H9 (cell line): ENCODE data around the gene CDYL. TPM values are rescaled to one million over a fixed set of nuclear protein-coding genes. Genes with fewer than 3 reads are reported as not detected.

Experiments
- DNase-seq: peaks from one replicate; pipeline ENCODE4 v3.0.0-alpha.2; 2017
- H2AFZ ChIP-seq: one replicate; pipeline ENCODE4 v1.6.1; 2013; ENCODE audit warnings: mild to moderate bottlenecking, low read length, control low read depth, moderate library complexity
- H2AK5ac ChIP-seq: 2 replicates; pipeline ENCODE4 v1.6.1; 2013; ENCODE audit warnings: low read length, control low read depth, mixed read lengths; ENCODE audit not compliant: insufficient read length
- H2BK120ac ChIP-seq: one replicate; pipeline ENCODE4 v1.6.1; 2013; ENCODE audit warnings: low read depth, mild to moderate bottlenecking, low read length, control low read depth, inconsistent platforms; ENCODE audit not compliant: poor library complexity, severe bottlenecking
- H2BK12ac ChIP-seq: 2 replicates; pipeline ENCODE4 v1.6.1; 2013; ENCODE audit warnings: low read length, control low read depth, mixed read lengths, low read depth; ENCODE audit not compliant: insufficient read length
- H2BK15ac ChIP-seq: 2 replicates; pipeline ENCODE4 v1.6.1; 2013; ENCODE audit warnings: low read depth, low read length, control low read depth
- H2BK20ac ChIP-seq: one replicate; pipeline ENCODE4 v1.6.1; 2013; ENCODE audit warnings: low read depth, mild to moderate bottlenecking, low read length, control low read depth, inconsistent platforms; ENCODE audit not compliant: poor library complexity, severe bottlenecking
- H2BK5ac ChIP-seq: 2 replicates; pipeline ENCODE4 v1.6.1; 2013; ENCODE audit warnings: low read length, control low read depth, mixed read lengths; ENCODE audit not compliant: insufficient read length
- H3K14ac ChIP-seq: 2 replicates; pipeline ENCODE4 v1.6.1; 2013; ENCODE audit warnings: low read length, control low read depth; ENCODE audit not compliant: insufficient read depth
- H3K18ac ChIP-seq: 2 replicates; pipeline ENCODE4 v1.6.1; 2013; ENCODE audit warnings: low read depth, mild to moderate bottlenecking, mixed read lengths, low read length, control low read depth; ENCODE audit not compliant: insufficient read length
- H3K23ac ChIP-seq: 2 replicates; pipeline ENCODE4 v1.6.1; 2013; ENCODE audit warnings: low read length, control low read depth, mixed read lengths, low read depth; ENCODE audit not compliant: insufficient read length
- H3K23me2 ChIP-seq: 2 replicates; pipeline ENCODE4 v1.6.1; 2013; ENCODE audit warnings: low read depth, mild to moderate bottlenecking, mixed read lengths, low read length, control low read depth; ENCODE audit not compliant: insufficient read length, poor library complexity, severe bottlenecking
- H3K27ac ChIP-seq: 2 replicates; pipeline ENCODE4 v1.5.1; 2013; ENCODE audit warnings: low read length, control low read depth, mixed read lengths, low read depth; ENCODE audit not compliant: insufficient read length
- H3K27me3 ChIP-seq: 2 replicates; pipeline ENCODE4 v1.6.1; 2013; ENCODE audit warnings: low read length, control low read depth, inconsistent platforms; ENCODE audit not compliant: insufficient read depth
- H3K4ac ChIP-seq: 2 replicates; pipeline ENCODE4 v1.6.1; 2013; ENCODE audit warnings: low read depth, mild to moderate bottlenecking, control low read depth, inconsistent platforms, low read length, moderate library complexity
- H3K4me1 ChIP-seq: 2 replicates; pipeline ENCODE4 v1.6.1; 2013; ENCODE audit warnings: low read length, control low read depth, inconsistent platforms; ENCODE audit not compliant: insufficient read depth
- H3K4me2 ChIP-seq: 2 replicates; pipeline ENCODE4 v1.6.1; 2013; ENCODE audit warnings: low read length, control low read depth, mixed read lengths; ENCODE audit not compliant: insufficient read length, insufficient read depth
- H3K56ac ChIP-seq: 2 replicates; pipeline ENCODE4 v1.6.1; 2013; ENCODE audit warnings: low read depth, mild to moderate bottlenecking, mixed read lengths, low read length, control low read depth; ENCODE audit not compliant: insufficient read length
- H3K79me1 ChIP-seq: 2 replicates; pipeline ENCODE4 v1.6.1; 2013; ENCODE audit warnings: low read depth, mild to moderate bottlenecking, moderate library complexity, low read length, control low read depth, inconsistent platforms; ENCODE audit not compliant: insufficient read depth, poor library complexity, severe bottlenecking
- H3K79me2 ChIP-seq: 2 replicates; pipeline ENCODE4 v1.6.1; 2013; ENCODE audit warnings: low read length, control low read depth, inconsistent platforms; ENCODE audit not compliant: insufficient read depth
- H3K9ac ChIP-seq: 2 replicates; pipeline ENCODE4 v1.6.1; 2013; ENCODE audit warnings: low read length, control low read depth, mixed read lengths; ENCODE audit not compliant: insufficient read length; ENCODE audit errors: extremely low read depth
- H3K9me3 ChIP-seq: one replicate; pipeline ENCODE4 v1.6.1; 2013; ENCODE audit warnings: low read depth, low read length, inconsistent platforms; ENCODE audit not compliant: control insufficient read depth
- H3T11ph ChIP-seq: one replicate; pipeline ENCODE4 v1.6.1; 2013; ENCODE audit warnings: mild to moderate bottlenecking, low read length, control low read depth, inconsistent platforms
- H4K20me1 ChIP-seq: one replicate; pipeline ENCODE4 v1.6.1; 2013; ENCODE audit not compliant: control insufficient read depth, insufficient read length, insufficient read depth
- H4K5ac ChIP-seq: 2 replicates; pipeline ENCODE4 v1.6.1; 2013; ENCODE audit warnings: low read depth, mild to moderate bottlenecking, mixed read lengths, low read length, control low read depth; ENCODE audit not compliant: insufficient read length
- H4K8ac ChIP-seq: replicated peaks from 2 replicates; pipeline ENCODE4 v1.6.1; 2013; ENCODE audit warnings: low read length, control low read depth, mixed read lengths, low read depth; ENCODE audit not compliant: insufficient read length
- H4K91ac ChIP-seq: 2 replicates; pipeline ENCODE4 v1.6.1; 2013; ENCODE audit warnings: low read depth, mild to moderate bottlenecking, moderate library complexity, mixed read lengths, low read length, control low read depth; ENCODE audit not compliant: insufficient read length
- H3K27ac Mint-ChIP-seq, 3 experiments: 2 replicates in 2 of 3; 3 replicates in 1 of 3; pipeline ENCODE4 v1.8.0; 2020 to 2021; ENCODE audit warnings: mixed read lengths in 3 of 3, mild to moderate bottlenecking in 1 of 3, moderate library complexity in 1 of 3
- H3K27me3 Mint-ChIP-seq: 2 replicates; pipeline ENCODE4 v1.8.0; 2021; ENCODE audit warnings: low read depth, mild to moderate bottlenecking, moderate library complexity, mixed read lengths
- H3K36me3 Mint-ChIP-seq, 3 experiments: 2 replicates in 2 of 3; 3 replicates in 1 of 3; pipeline ENCODE4 v1.8.0; 2020 to 2021; ENCODE audit warnings: low read depth in 3 of 3, mixed read lengths in 3 of 3; ENCODE audit not compliant: insufficient read depth in 1 of 3
- H3K4me1 Mint-ChIP-seq, 2 experiments: 2 replicates each; pipeline ENCODE4 v1.8.0; 2020; ENCODE audit warnings: mixed read lengths in 2 of 2
- H3K4me3 Mint-ChIP-seq, 2 experiments: 2 replicates in 1 of 2; 3 replicates in 1 of 2; pipeline ENCODE4 v1.8.0; 2020 to 2021; ENCODE audit warnings: mild to moderate bottlenecking in 2 of 2, mixed read lengths in 2 of 2, moderate library complexity in 1 of 2
- H3K9me3 Mint-ChIP-seq, 2 experiments: 2 replicates in 1 of 2; 3 replicates in 1 of 2; pipeline ENCODE4 v1.8.0; 2020; ENCODE audit warnings: mild to moderate bottlenecking in 2 of 2, mixed read lengths in 2 of 2, moderate library complexity in 1 of 2
- WGBS: extraction: QIAGEN DNeasy Blood & Tissue Kit; methylation state at CpG from one replicate; pipeline ENCODE4 v1.1.7; 2013; ENCODE audit warnings: missing lambda C conversion rate, low lambda C conversion rate, mixed read lengths; ENCODE audit not compliant: insufficient read length; ENCODE audit errors: extremely low coverage; 5-methylcytosine and 5-hydroxymethylcytosine counted together
- total RNA-seq: library from RNA; stranded (reverse); gene quantifications from 2 replicates; pipeline ENCODE4 v1.2.1, GENCODE V29; 2021
- TF ChIP-seq, protein P1 (sequence below): fragments of 200-600 bp; sonication (generic); conservative IDR thresholded peaks from 3 replicates; pipeline ENCODE4 v1.8.0; 2021; ENCODE audit warnings: antibody characterized with exemption, mild to moderate bottlenecking

The CDYL gene
- total RNA-seq, 1 experiment from 2014 or later, result 95.0 TPM

- Histone ChIP-seq H3K27me3 (no peaks in the 10 kb centered on the region), H4K91ac (no peak overlapping the region), H3K23ac (no peak overlapping the region), H4K8ac (no peak overlapping the region), H3K27ac (no peak overlapping the region), H3K79me1 (peaks cover 9% of the 10 kb centered on the region), H3K56ac (no peak overlapping the region), H2AFZ (no peak overlapping the region), H2BK20ac (no peak overlapping the region), H4K20me1 (no peaks in the 10 kb centered on the region), H3K14ac (no peak overlapping the region), H3K23me2 (no peaks in the 10 kb centered on the region), H3K79me2 (peaks cover 45% of the 10 kb centered on the region; the same call in 1 of the 2 replicates), H2BK120ac (no peak overlapping the region), H4K5ac (no peak overlapping the region), H3K9me3 (no peaks in the 10 kb centered on the region), H3K4me2 (no peak overlapping the region), H3K18ac (no peak overlapping the region), H2BK5ac (no peak overlapping the region), H2AK5ac (no peak overlapping the region), H3T11ph (no peak overlapping the region), H3K4ac (no peak overlapping the region), H2BK15ac (no peak overlapping the region), H2BK12ac (no peak overlapping the region), H3K4me1 (no peaks in the 10 kb centered on the region; the same call in 1 of the 2 replicates), H3K9ac (no peak overlapping the region)
- peaks cover 19 to 35% of the 10 kb centered on the region in 2 experiments for H3K4me1 Mint-ChIP-seq
- DNase-seq, result no peak
- peaks cover 4 to 21% (median 12%) of the 10 kb centered on the region in 3 experiments for H3K36me3 Mint-ChIP-seq
- H3K27me3 Mint-ChIP-seq, result no peaks in the 10 kb centered on the region
- TF ChIP-seq, protein P1, sequence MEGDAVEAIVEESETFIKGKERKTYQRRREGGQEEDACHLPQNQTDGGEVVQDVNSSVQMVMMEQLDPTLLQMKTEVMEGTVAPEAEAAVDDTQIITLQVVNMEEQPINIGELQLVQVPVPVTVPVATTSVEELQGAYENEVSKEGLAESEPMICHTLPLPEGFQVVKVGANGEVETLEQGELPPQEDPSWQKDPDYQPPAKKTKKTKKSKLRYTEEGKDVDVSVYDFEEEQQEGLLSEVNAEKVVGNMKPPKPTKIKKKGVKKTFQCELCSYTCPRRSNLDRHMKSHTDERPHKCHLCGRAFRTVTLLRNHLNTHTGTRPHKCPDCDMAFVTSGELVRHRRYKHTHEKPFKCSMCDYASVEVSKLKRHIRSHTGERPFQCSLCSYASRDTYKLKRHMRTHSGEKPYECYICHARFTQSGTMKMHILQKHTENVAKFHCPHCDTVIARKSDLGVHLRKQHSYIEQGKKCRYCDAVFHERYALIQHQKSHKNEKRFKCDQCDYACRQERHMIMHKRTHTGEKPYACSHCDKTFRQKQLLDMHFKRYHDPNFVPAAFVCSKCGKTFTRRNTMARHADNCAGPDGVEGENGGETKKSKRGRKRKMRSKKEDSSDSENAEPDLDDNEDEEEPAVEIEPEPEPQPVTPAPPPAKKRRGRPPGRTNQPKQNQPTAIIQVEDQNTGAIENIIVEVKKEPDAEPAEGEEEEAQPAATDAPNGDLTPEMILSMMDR, result no peak
- WGBS, result no CpG with 5 or more reads among the region's 1 CpG
- H3K27ac Mint-ChIP-seq, result no peak overlapping the region
- H3K4me3 Mint-ChIP-seq, result no peak overlapping the region
- H3K9me3 Mint-ChIP-seq, result peaks cover 8 to 14% of the 10 kb centered on the region in 2 experiments; a peak in 3 of 5 replicates
Measured at GRCh38 chr6:4822476-4822875, 46.3 kb downstream of the CDYL start.
